OCI-LY1 (cell line): Measurements from ENCODE around the gene GSK3A.

ENCODE experiments used
- CTCF ChIP-seq: fragments of 200-600 bp; sonication (generic), shearing (Covaris generic); IDR thresholded peaks from 2 replicates; pipeline ENCODE4 v1.5.1; 2017; ENCODE audit warnings: mild to moderate bottlenecking, antibody characterized with exemption, low read length, moderate library complexity, mixed read lengths
- EZH2 ChIP-seq: fragments of 200-600 bp; sonication (generic), shearing (Covaris generic); IDR thresholded peaks from 2 replicates; pipeline ENCODE4 v1.8.0; 2017; ENCODE audit warnings: borderline replicate concordance, mixed run types, mild to moderate bottlenecking, antibody characterized with exemption, low read length, moderate library complexity, mixed read lengths

GRCh38 chr19:42233106-42233505, 9.3 kb downstream of the GSK3A start:
- TF ChIP-seq CTCF (no peak), EZH2 (no peak)
